Measurements from ENCODE around the gene IL27RA. TPM values are rescaled to one million over a fixed set of nuclear protein-coding genes. Genes with fewer than 3 reads are reported as not detected.

The IL27RA gene
- total RNA-seq, 1 experiment from 2014 or later: 5.1 TPM

Other genes with a start within 250 kb of the IL27RA start
- gene ZSWIM4, start 236.3 kb upstream of the IL27RA start, total RNA-seq (2014; rRNA removed; shearing (Covaris generic)): 2.1 and 2.8 TPM in 2 replicates
- gene NANOS3, start 154.6 kb upstream of the IL27RA start, total RNA-seq (2014; rRNA removed; shearing (Covaris generic)): not detected in 2 replicates
- gene BRME1, start 125.6 kb upstream of the IL27RA start, total RNA-seq (2014; rRNA removed; shearing (Covaris generic)): 0.50 TPM in 1 of 2 replicates, not detected in the other
- 13.8 and 15.5 TPM in 2 replicates for gene CC2D1A, start 125.6 kb upstream of the IL27RA start, total RNA-seq (2014; rRNA removed; shearing (Covaris generic))
- not detected in 2 replicates for gene PODNL1, start 93.3 kb upstream of the IL27RA start, total RNA-seq (2014; rRNA removed; shearing (Covaris generic))
- 11.6 and 16.8 TPM in 2 replicates for gene DCAF15, start 79.3 kb upstream of the IL27RA start, total RNA-seq (2014; rRNA removed; shearing (Covaris generic))
- gene RFX1, start 25.4 kb upstream of the IL27RA start, total RNA-seq (2014; rRNA removed; shearing (Covaris generic)): 2.0 and 2.1 TPM in 2 replicates
- gene RLN3, start 3.6 kb upstream of the IL27RA start, total RNA-seq (2014; rRNA removed; shearing (Covaris generic)): not detected in 2 replicates
- gene PALM3, start 30.3 kb downstream of the IL27RA start, total RNA-seq (2014; rRNA removed; shearing (Covaris generic)): not detected in 2 replicates
- gene MISP3, start 41.0 kb downstream of the IL27RA start, total RNA-seq (2014; rRNA removed; shearing (Covaris generic)): 2.6 and 4.0 TPM in 2 replicates
- not detected in 2 replicates for gene C19orf67, start 54.0 kb downstream of the IL27RA start, total RNA-seq (2014; rRNA removed; shearing (Covaris generic))
- 26.3 and 29.5 TPM in 2 replicates for gene SAMD1, start 59.0 kb downstream of the IL27RA start, total RNA-seq (2014; rRNA removed; shearing (Covaris generic))
- gene PRKACA, start 86.0 kb downstream of the IL27RA start, total RNA-seq (2014; rRNA removed; shearing (Covaris generic)): 14.4 and 16.5 TPM in 2 replicates
- gene ASF1B, start 104.8 kb downstream of the IL27RA start, total RNA-seq (2014; rRNA removed; shearing (Covaris generic)): 13.2 and 15.9 TPM in 2 replicates
- 5.8 and 6.2 TPM in 2 replicates for gene ADGRL1, start 174.4 kb downstream of the IL27RA start, total RNA-seq (2014; rRNA removed; shearing (Covaris generic))

Data from NCI-H460 (cell line).